HG03196 (cell line): ENCODE results near the gene OSBPL5.

ENCODE experiments used
- ATAC-seq: cut with Tn5 transposase; IDR thresholded peaks from one replicate; pipeline ENCODE4 v1.9.1; 2021; ENCODE audit not compliant: unreplicated experiment

OSBPL5 gene

DNA sequence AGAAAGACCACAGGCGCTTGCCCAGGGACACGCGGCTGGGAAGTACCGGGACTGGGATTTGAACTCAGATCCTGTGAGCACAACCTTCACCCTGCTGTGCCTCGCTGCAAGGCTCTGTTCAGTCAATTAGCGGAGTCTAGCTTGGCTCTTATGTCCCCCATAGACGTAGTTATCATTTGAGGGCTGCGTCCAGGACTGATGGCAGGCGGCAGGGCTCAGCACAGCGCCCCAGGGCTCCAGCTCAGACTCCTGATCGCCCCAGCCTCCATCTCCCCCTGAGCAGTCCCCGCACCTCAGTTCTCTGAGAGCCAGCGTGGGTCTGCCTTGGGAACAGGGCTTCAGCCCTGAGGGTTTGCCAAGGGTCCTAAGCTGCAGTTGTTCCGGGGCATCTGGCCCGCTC lies 33.7 kb upstream of the OSBPL5 start:
- ATAC-seq = no peak

GRCh38 chr11:3197878-3198528 lies 32.9 kb upstream of the OSBPL5 start:
- ATAC-seq = no peak

- ATAC-seq = no peak
Measured at GRCh38 chr11:3197044-3197695, 32.1 kb upstream of the OSBPL5 start.

GRCh38 chr11:3196161-3197043 lies 31.3 kb upstream of the OSBPL5 start:
- no peak for ATAC-seq

DNA sequence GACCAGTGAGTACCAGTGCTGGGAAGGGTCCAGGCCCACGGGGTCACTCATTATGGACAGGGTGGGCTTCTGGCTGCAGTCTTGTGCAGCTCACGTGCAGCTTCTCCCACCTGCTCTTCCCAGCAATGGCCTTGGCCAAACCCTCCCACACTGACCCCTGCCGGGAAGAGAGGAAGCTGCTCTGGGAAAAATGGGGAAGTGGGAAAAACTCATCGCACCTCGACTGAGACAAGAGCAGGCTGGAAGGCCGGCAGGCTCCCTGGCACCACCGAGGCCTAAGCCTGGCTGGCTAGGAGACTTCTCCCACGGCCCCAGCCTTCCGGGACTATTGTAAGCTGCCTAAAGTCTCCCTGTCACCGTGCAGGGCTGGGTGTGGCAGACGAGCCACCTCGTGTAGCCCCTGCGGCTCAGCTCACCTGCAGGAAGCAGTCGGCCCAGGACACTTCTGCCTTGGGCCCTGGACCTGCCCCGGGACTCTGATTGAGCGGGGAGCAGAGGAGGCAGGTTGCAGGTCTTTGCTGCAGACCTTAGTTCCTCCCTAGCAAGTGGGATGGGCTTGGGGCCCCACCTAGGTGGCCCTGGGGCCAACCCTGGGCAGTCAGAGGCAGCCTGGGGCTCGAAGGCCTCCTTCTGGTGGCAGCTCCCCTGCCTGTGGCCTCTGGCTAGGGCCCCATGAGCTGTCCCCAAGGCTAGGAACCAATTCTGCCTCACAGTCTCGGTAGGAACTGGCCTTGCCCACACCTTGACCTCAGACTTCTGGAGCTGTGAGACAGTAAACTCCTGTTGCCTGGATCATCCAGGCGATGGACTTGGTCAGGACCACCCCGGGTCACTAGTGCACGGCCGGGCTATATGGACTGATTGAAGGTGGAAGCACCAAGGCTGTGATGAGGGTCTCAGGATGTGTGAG lies 30.4 kb upstream of the OSBPL5 start:
- ATAC-seq = no peak

- ATAC-seq = no peak
Measured at GRCh38 chr11:3194016-3194816, 29.1 kb upstream of the OSBPL5 start.

DNA sequence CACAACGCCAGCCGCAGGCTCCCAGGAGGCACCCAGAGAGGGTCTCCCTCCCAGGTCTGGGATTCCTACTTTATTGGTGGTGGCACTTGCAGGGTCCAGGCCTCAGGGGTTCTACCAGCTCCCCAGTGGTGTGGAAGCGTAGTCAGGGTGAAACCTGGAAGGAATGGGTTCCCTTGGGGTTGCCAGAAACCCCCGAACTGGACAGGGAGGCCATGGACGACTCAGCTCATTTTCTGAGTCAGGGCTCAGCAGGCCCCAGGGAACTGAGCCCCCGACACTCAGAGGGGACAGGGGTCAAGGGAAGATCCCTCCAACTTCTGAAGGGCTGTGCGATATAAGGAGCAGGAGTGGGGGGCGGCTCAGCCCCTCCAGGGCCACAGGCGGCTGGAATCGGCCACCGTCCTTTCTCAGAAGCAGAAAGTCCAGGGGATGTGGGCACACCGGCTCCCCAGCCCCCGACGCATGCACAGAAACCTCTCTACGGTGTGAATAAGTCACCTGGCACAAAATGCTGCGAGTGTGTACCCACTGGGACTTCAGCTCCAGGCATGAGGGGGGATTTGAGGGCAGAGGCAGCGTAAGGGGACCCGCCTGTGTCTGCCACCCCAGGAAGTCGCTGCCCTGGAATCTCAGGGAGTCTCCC lies 28.4 kb upstream of the OSBPL5 start:
- no peak for ATAC-seq

- no peak for ATAC-seq
Measured at GRCh38 chr11:3192511-3193372, 27.6 kb upstream of the OSBPL5 start.

- no peak for ATAC-seq
Measured at GRCh38 chr11:3191586-3192324, 26.6 kb upstream of the OSBPL5 start.

DNA sequence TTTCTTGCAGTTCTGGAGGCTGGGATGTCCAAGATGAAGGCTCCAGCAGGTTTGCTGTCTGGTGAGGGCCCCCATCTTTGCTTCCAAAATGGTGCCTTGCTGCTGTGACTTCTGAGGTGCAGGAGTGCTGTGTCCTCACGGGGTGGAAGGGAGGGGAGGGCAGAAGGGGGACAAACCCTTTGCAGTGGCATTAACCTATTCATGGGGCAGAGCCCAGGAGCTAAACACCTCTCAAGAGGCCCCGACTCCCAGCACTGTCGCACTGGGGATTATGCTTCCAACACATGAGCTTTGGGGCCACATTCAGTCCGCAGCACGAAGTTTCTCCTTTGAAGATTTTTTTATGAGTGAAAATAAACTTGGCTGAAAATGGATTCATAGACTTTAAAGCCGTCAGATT lies 25.5 kb upstream of the OSBPL5 start:
- no peak for ATAC-seq

- ATAC-seq = no peak
Measured at GRCh38 chr11:3189886-3190583, 24.9 kb upstream of the OSBPL5 start.

- ATAC-seq = no peak
Measured at GRCh38 chr11:3189196-3189843, 24.2 kb upstream of the OSBPL5 start.

DNA sequence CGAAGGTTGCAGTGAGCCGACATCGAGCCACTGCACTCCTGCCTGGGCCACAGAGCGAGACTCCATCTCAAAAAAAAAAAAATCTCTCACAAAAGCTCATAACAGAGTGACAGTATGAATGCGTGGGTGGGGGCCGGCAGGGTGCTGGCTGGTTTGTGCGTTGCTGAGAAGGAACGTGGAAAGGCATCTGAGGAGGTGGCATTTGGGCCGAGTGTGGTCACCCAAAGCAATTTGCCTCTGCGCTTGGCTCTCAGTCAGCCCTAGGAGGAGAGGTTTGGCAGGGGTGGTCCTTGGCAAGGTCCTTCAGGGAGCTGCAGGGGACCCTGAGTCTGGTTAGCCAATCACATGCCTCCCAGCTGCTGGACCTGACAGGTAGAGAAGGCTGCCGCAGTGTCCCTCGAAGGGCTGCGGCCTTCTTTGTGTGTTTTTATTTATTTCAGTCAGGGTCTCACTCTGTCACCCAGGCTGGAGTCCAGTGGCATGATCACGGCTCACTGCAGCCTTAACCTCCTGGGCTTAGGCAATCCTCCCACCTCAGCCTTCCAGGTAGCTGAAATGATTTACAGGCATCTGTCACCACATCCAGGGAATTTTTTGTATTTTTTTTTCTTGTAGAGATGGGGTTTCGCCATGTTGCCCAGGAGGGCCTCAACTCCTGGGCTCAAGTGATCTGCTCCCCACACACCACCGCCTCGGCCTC lies 23.5 kb upstream of the OSBPL5 start:
- ATAC-seq = no peak

GRCh38 chr11:3186166-3186953 lies 21.2 kb upstream of the OSBPL5 start:
- no peak for ATAC-seq

GRCh38 chr11:3184732-3185347 lies 19.7 kb upstream of the OSBPL5 start:
- ATAC-seq = no peak
